NOMO-1 (cell line): ENCODE results near the gene CHST1.

ENCODE experiments used
- DNase-seq, 2 experiments: peaks; one replicate each; lab custom pipeline; 2025; ENCODE audit not compliant: unreplicated experiment in 2 of 2; lab: John Stamatoyannopoulos, UW

Gene CHST1

GRCh38 chr11:45647329-45647728 is 18.1 kb downstream of the CHST1 start:
- DNase-seq, result no peak

GRCh38 chr11:45646275-45646927 is 19.0 kb downstream of the CHST1 start:
- DNase-seq, result peak in 1 of 2 experiments; percentile 8

GRCh38 chr11:45644981-45645889 is 20.2 kb downstream of the CHST1 start:
- no peak for DNase-seq

- no peak for DNase-seq
These were observed 21.7 kb downstream of the CHST1 start for GRCh38 chr11:45643598-45644260.

- no peak for DNase-seq
These were observed 23.5 kb downstream of the CHST1 start for GRCh38 chr11:45641961-45642360.

GRCh38 chr11:45638051-45638450 is 27.4 kb downstream of the CHST1 start:
- DNase-seq, result no peak

GRCh38 chr11:45635907-45636306 is 29.5 kb downstream of the CHST1 start:
- DNase-seq, result no peak

GRCh38 chr11:45625611-45626010 is 39.8 kb downstream of the CHST1 start:
- no peak for DNase-seq

GRCh38 chr11:45624095-45624494 is 41.3 kb downstream of the CHST1 start:
- DNase-seq, result no peak

GRCh38 chr11:45622861-45623260 is 42.6 kb downstream of the CHST1 start:
- no peak for DNase-seq

- no peak for DNase-seq
These were observed 43.1 kb downstream of the CHST1 start for GRCh38 chr11:45622283-45622682.

GRCh38 chr11:45621588-45621987 is 43.8 kb downstream of the CHST1 start:
- no peak for DNase-seq

- DNase-seq, result no peak
These were observed 45.2 kb downstream of the CHST1 start for GRCh38 chr11:45620243-45620642.

- no peak for DNase-seq
These were observed 46.5 kb downstream of the CHST1 start for GRCh38 chr11:45618897-45619296.

GRCh38 chr11:45617871-45618601 is 47.4 kb downstream of the CHST1 start:
- no peak for DNase-seq

GRCh38 chr11:45616802-45617549 is 48.4 kb downstream of the CHST1 start:
- DNase-seq, result no peak

GRCh38 chr11:45615182-45615792 is 50.1 kb downstream of the CHST1 start:
- no peak for DNase-seq

- DNase-seq, result no peak
These were observed 51.1 kb downstream of the CHST1 start for GRCh38 chr11:45614196-45614828.

- DNase-seq, result peak; percentile 88 to 92
These were observed 54.8 kb downstream of the CHST1 start for GRCh38 chr11:45610627-45611026.
